Fibroblast of lung (primary cell): ENCODE data around the gene ASRGL1. TPM values are rescaled to one million over a fixed set of nuclear protein-coding genes. Genes with fewer than 3 reads are reported as not detected.
A peak's percentile ranks its signal among the peaks of the same experiment; 100 is the strongest.

Experiments
- DNase-seq, 2 donors: peaks; one replicate each; pipeline versions ENCODE4 v3.0.0 to v3.0.0-alpha.2; 2010; ENCODE audit warnings: low read depth in 2 of 2
- H2AFZ ChIP-seq: 2 replicates; pipeline ENCODE4 v1.5.1; 2012; ENCODE audit warnings: low read length, control low read depth, inconsistent platforms
- H3K27ac ChIP-seq: 2 replicates; pipeline ENCODE4 v1.5.1; 2011; ENCODE audit warnings: low read length, control low read depth; ENCODE audit not compliant: insufficient read depth
- H3K27me3 ChIP-seq: 2 replicates; pipeline ENCODE4 v1.5.1; 2011; ENCODE audit warnings: mild to moderate bottlenecking, low read length; ENCODE audit not compliant: control insufficient read depth, insufficient read depth
- H3K36me3 ChIP-seq: 2 replicates; pipeline ENCODE4 v1.5.1; 2011; ENCODE audit warnings: low read length; ENCODE audit not compliant: control insufficient read depth, insufficient read depth
- H3K4me1 ChIP-seq: 2 replicates; pipeline ENCODE4 v1.5.1; 2011; ENCODE audit warnings: low read length; ENCODE audit not compliant: control insufficient read depth, insufficient read depth; ENCODE audit errors: extremely low read depth
- H3K4me2 ChIP-seq: 2 replicates; pipeline ENCODE4 v1.5.1; 2011; ENCODE audit warnings: low read length, control low read depth; ENCODE audit not compliant: insufficient read depth; ENCODE audit errors: extremely low read depth
- H3K4me3 ChIP-seq, 4 experiments: fragments of 200-600 bp in 1 of 4; sonication (generic) in 1 of 4; replicated peaks in 1 of 4; 2 replicates each; pipeline ENCODE4 v1.5.1; 2011 to 2016; ENCODE audit warnings: low read length in 4 of 4, low read depth in 3 of 4, mild to moderate bottlenecking in 3 of 4, control low read depth in 2 of 4, inconsistent platforms in 1 of 4, mixed read lengths in 1 of 4; ENCODE audit not compliant: insufficient read depth in 1 of 4; ENCODE audit errors: control extremely low read depth in 1 of 4
- H3K79me2 ChIP-seq: 2 replicates; pipeline ENCODE4 v1.5.1; 2012; ENCODE audit warnings: mild to moderate bottlenecking, low read length, inconsistent platforms; ENCODE audit not compliant: control insufficient read depth, insufficient read depth
- H3K9ac ChIP-seq: 2 replicates; pipeline ENCODE4 v1.5.1; 2011; ENCODE audit warnings: mild to moderate bottlenecking, low read length, control low read depth; ENCODE audit not compliant: insufficient read depth
- H3K9me3 ChIP-seq: 2 replicates; pipeline ENCODE4 v1.5.1; 2012; ENCODE audit warnings: low read depth, low read length; ENCODE audit not compliant: control insufficient read depth, insufficient read depth
- H4K20me1 ChIP-seq: 2 replicates; pipeline ENCODE4 v1.5.1; 2011; ENCODE audit warnings: low read length; ENCODE audit not compliant: control insufficient read depth, insufficient read depth; ENCODE audit errors: extremely low read depth
- EZH2 ChIP-seq: IDR thresholded peaks from 2 replicates; pipeline ENCODE4 v1.5.1; 2012; ENCODE audit warnings: low read length, control low read depth, mild to moderate bottlenecking; ENCODE audit errors: missing control alignments
- polyA plus RNA-seq, 2 donors: library from polyadenylated mRNA; depleted of rRNA in 1 of 2; stranded (reverse) in 1 of 2; unstranded in 1 of 2; fragments of >200 nt; gene quantifications; 2 replicates each; pipeline ENCODE4 v1.2.1, GENCODE V29; 2011 to 2012; ENCODE audit warnings: missing spikeins in 1 of 2
- total RNA-seq: library from RNA; depleted of rRNA; stranded (reverse); fragments of >200 nt; gene quantifications from 2 replicates; pipeline ENCODE4 v1.2.1, GENCODE V29; 2014
- TF ChIP-seq, protein P1 (sequence below), 2 donors: IDR thresholded peaks in 1 of 2; conservative IDR thresholded peaks in 1 of 2; 1 replicate in 1 of 2; 2 replicates in 1 of 2; pipeline ENCODE4 v1.5.1; 2011 to 2012; ENCODE audit warnings: low read length in 2 of 2, control low read depth in 1 of 2, inconsistent platforms in 1 of 2, low read depth in 1 of 2, mild to moderate bottlenecking in 1 of 2

Gene ASRGL1
- total and polyA plus RNA-seq, 2 donors (not counting 1 experiment from before 2014, with no cell fraction given): under 0.01 to 0.22 TPM

GRCh38 chr11:62401811-62402210, 64.6 kb downstream of the ASRGL1 start:
- H3K79me2 ChIP-seq: no peaks in the 10 kb centered on the region
- H3K4me2 ChIP-seq: no peak overlapping the region
- no peak for TF ChIP-seq EZH2
- TF ChIP-seq, protein P1, sequence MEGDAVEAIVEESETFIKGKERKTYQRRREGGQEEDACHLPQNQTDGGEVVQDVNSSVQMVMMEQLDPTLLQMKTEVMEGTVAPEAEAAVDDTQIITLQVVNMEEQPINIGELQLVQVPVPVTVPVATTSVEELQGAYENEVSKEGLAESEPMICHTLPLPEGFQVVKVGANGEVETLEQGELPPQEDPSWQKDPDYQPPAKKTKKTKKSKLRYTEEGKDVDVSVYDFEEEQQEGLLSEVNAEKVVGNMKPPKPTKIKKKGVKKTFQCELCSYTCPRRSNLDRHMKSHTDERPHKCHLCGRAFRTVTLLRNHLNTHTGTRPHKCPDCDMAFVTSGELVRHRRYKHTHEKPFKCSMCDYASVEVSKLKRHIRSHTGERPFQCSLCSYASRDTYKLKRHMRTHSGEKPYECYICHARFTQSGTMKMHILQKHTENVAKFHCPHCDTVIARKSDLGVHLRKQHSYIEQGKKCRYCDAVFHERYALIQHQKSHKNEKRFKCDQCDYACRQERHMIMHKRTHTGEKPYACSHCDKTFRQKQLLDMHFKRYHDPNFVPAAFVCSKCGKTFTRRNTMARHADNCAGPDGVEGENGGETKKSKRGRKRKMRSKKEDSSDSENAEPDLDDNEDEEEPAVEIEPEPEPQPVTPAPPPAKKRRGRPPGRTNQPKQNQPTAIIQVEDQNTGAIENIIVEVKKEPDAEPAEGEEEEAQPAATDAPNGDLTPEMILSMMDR (conservative IDR thresholded peaks at IDR 0.05 in 1 of 2, IDR thresholded peaks at IDR 0.05 in 1 of 2; ENCODE audit: low read depth in 1 of 2, low read length in 2 of 2): no peak
- H3K4me3 ChIP-seq: no peak overlapping the region
- no peak overlapping the region for H3K9ac ChIP-seq
- no peaks in the 10 kb centered on the region for H4K20me1 ChIP-seq
- H3K27ac ChIP-seq: no peak overlapping the region
- no peak for DNase-seq
- peaks cover 28% of the 10 kb centered on the region for H3K4me1 ChIP-seq
- H3K27me3 ChIP-seq: no peaks in the 10 kb centered on the region
- H3K9me3 ChIP-seq: no peaks in the 10 kb centered on the region
- no peaks in the 10 kb centered on the region for H3K36me3 ChIP-seq
- no peak overlapping the region for H2AFZ ChIP-seq

- no peaks in the 10 kb centered on the region for H3K79me2 ChIP-seq
- H4K20me1 ChIP-seq: no peaks in the 10 kb centered on the region
- no peak overlapping the region for H3K27ac ChIP-seq
- no peaks in the 10 kb centered on the region for H3K27me3 ChIP-seq
- TF ChIP-seq, protein P1 (conservative IDR thresholded peaks at IDR 0.05 in 1 of 2, IDR thresholded peaks at IDR 0.05 in 1 of 2; ENCODE audit: low read depth in 1 of 2, low read length in 2 of 2): no peak
- no peak for TF ChIP-seq EZH2
- no peak for DNase-seq
- no peak overlapping the region for H3K4me3 ChIP-seq
- peak overlapping the region; percentile 53 for H2AFZ ChIP-seq
- no peak overlapping the region for H3K9ac ChIP-seq
- no peaks in the 10 kb centered on the region for H3K36me3 ChIP-seq
- H3K4me1 ChIP-seq: peaks cover 28% of the 10 kb centered on the region
- H3K9me3 ChIP-seq: no peaks in the 10 kb centered on the region
- no peak overlapping the region for H3K4me2 ChIP-seq
Measured at GRCh38 chr11:62402226-62402959, 65.1 kb downstream of the ASRGL1 start.

- Histone ChIP-seq H3K27me3 (no peaks in the 10 kb centered on the region), H4K20me1 (no peaks in the 10 kb centered on the region)
- no peak for DNase-seq
Measured at GRCh38 chr11:62402960-62403730, 65.9 kb downstream of the ASRGL1 start.

More at GRCh38 chr11:62402960-62403730, 65.9 kb downstream of the ASRGL1 start:
- Histone ChIP-seq H3K27ac (no peak overlapping the region), H3K9me3 (no peaks in the 10 kb centered on the region), H3K79me2 (no peaks in the 10 kb centered on the region), H3K9ac (no peak overlapping the region), H3K4me3 (no peak overlapping the region), H3K36me3 (no peaks in the 10 kb centered on the region), H3K4me2 (no peak overlapping the region), H2AFZ (no peak overlapping the region), H3K4me1 (peaks cover 28% of the 10 kb centered on the region)
- no peak for TF ChIP-seq EZH2
- TF ChIP-seq, protein P1 (conservative IDR thresholded peaks at IDR 0.05 in 1 of 2, IDR thresholded peaks at IDR 0.05 in 1 of 2; ENCODE audit: low read depth in 1 of 2, low read length in 2 of 2): no peak
